ENCODE data around the gene PRMT5. TPM values are rescaled to one million over a fixed set of nuclear protein-coding genes. Genes with fewer than 3 reads are reported as not detected.

PRMT5 gene
- total and polyA plus RNA-seq, 4 donors, result 19.2 to 56.5 (median 50.2) TPM

- H3K27me3 ChIP-seq (ENCODE audit: control insufficient read depth in 3 of 3, insufficient read depth in 3 of 3, low read length in 2 of 3), result no peaks in the 10 kb centered on the region
- no peak overlapping the region for H3K27ac ChIP-seq (ENCODE audit: low read depth in 1 of 2, low read length in 1 of 2)
- no peak for TF ChIP-seq CTCF (IDR thresholded peaks at IDR 0.05; ENCODE audit: control extremely low read depth, extremely low read depth)
- ATAC-seq (ENCODE audit: insufficient read depth, low FRiP score) (no peak), DNase-seq (no peak)
- no peaks in the 10 kb centered on the region for H3K9me3 ChIP-seq (ENCODE audit: control insufficient read depth in 4 of 4, insufficient read depth in 3 of 4, low read length in 3 of 4)
- peaks cover 32 to 49% (median 40%) of the 10 kb centered on the region in 4 donors for H3K36me3 ChIP-seq (ENCODE audit: control insufficient read depth in 4 of 4, insufficient read depth in 4 of 4, low read length in 4 of 4)
- H3K4me1 ChIP-seq (ENCODE audit: control insufficient read depth in 5 of 5, insufficient read depth in 5 of 5, low read length in 5 of 5), result peaks cover 0 to 15% (median 6%) of the 10 kb centered on the region in 5 donors
- H3K9ac ChIP-seq (ENCODE audit: insufficient read depth in 1 of 2, low read length in 2 of 2), result no peak overlapping the region
- 95 to 96% methylated on average over 5 of the region's 5 CpGs for WGBS, 2 donors
- no peak overlapping the region for H3K4me3 ChIP-seq
Observed at GRCh38 chr14:22923746-22924145, 5.4 kb downstream of the PRMT5 start.

- 80 to 87% methylated on average over 2 of the region's 2 CpGs for WGBS, 2 donors
- DNase-seq, result no peak
- Histone ChIP-seq H3K4me1 (ENCODE audit: control insufficient read depth in 5 of 5, insufficient read depth in 5 of 5, low read length in 5 of 5) (peaks cover 0 to 10% (median 6%) of the 10 kb centered on the region in 5 donors), H3K9me3 (ENCODE audit: control insufficient read depth in 4 of 4, insufficient read depth in 3 of 4, low read length in 3 of 4) (no peaks in the 10 kb centered on the region), H3K27me3 (ENCODE audit: control insufficient read depth in 3 of 3, insufficient read depth in 3 of 3, low read length in 2 of 3) (no peaks in the 10 kb centered on the region), H3K9ac (ENCODE audit: insufficient read depth in 1 of 2, low read length in 2 of 2) (no peak overlapping the region), H3K27ac (ENCODE audit: low read depth in 1 of 2, low read length in 1 of 2) (no peak overlapping the region), H3K36me3 (ENCODE audit: control insufficient read depth in 4 of 4, insufficient read depth in 4 of 4, low read length in 4 of 4) (peaks cover 32 to 52% (median 40%) of the 10 kb centered on the region in 4 donors), H3K4me3 (no peak overlapping the region)
- no peak for ATAC-seq (ENCODE audit: insufficient read depth, low FRiP score)
- no peak for TF ChIP-seq CTCF (IDR thresholded peaks at IDR 0.05; ENCODE audit: control extremely low read depth, extremely low read depth)
Observed at GRCh38 chr14:22922294-22922693, 6.9 kb downstream of the PRMT5 start.

- no peak for DNase-seq
- H3K27ac ChIP-seq (ENCODE audit: low read depth in 1 of 2, low read length in 1 of 2), result no peak overlapping the region
- no peak for TF ChIP-seq CTCF (IDR thresholded peaks at IDR 0.05; ENCODE audit: control extremely low read depth, extremely low read depth)
- no peaks in the 10 kb centered on the region for H3K27me3 ChIP-seq (ENCODE audit: control insufficient read depth in 3 of 3, insufficient read depth in 3 of 3, low read length in 2 of 3)
- 92 to 96% methylated on average over 6 of the region's 6 CpGs for WGBS, 2 donors
- no peak for ATAC-seq (ENCODE audit: insufficient read depth, low FRiP score)
- H3K4me1 ChIP-seq (ENCODE audit: control insufficient read depth in 5 of 5, insufficient read depth in 5 of 5, low read length in 5 of 5), result peaks cover 0 to 13% (median 6%) of the 10 kb centered on the region in 5 donors
- no peak overlapping the region for H3K9ac ChIP-seq (ENCODE audit: insufficient read depth in 1 of 2, low read length in 2 of 2)
- H3K9me3 ChIP-seq (ENCODE audit: control insufficient read depth in 4 of 4, insufficient read depth in 3 of 4, low read length in 3 of 4), result no peaks in the 10 kb centered on the region
- no peak overlapping the region for H3K4me3 ChIP-seq
- H3K36me3 ChIP-seq (ENCODE audit: control insufficient read depth in 4 of 4, insufficient read depth in 4 of 4, low read length in 4 of 4), result peaks cover 27 to 43% (median 36%) of the 10 kb centered on the region in 4 donors
Observed at GRCh38 chr14:22920697-22921096, 8.5 kb downstream of the PRMT5 start.

GRCh38 chr14:22919601-22919921 is 9.6 kb downstream of the PRMT5 start:
- TF ChIP-seq CTCF (IDR thresholded peaks at IDR 0.05; ENCODE audit: control extremely low read depth, extremely low read depth), result no peak
- ATAC-seq (ENCODE audit: insufficient read depth, low FRiP score) (peak; percentile 2), DNase-seq (no peak)
- Histone ChIP-seq H3K9me3 (ENCODE audit: control insufficient read depth in 4 of 4, insufficient read depth in 3 of 4, low read length in 3 of 4) (no peaks in the 10 kb centered on the region), H3K27me3 (ENCODE audit: control insufficient read depth in 3 of 3, insufficient read depth in 3 of 3, low read length in 2 of 3) (no peaks in the 10 kb centered on the region), H3K4me3 (peak overlapping the region; percentile 40), H3K36me3 (ENCODE audit: control insufficient read depth in 4 of 4, insufficient read depth in 4 of 4, low read length in 4 of 4) (peaks cover 23 to 43% (median 31%) of the 10 kb centered on the region in 4 donors), H3K9ac (ENCODE audit: insufficient read depth in 1 of 2, low read length in 2 of 2) (peak overlapping the region; percentile 64 to 92), H3K27ac (ENCODE audit: low read depth in 1 of 2, low read length in 1 of 2) (peak overlapping the region; percentile 72 to 91), H3K4me1 (ENCODE audit: control insufficient read depth in 5 of 5, insufficient read depth in 5 of 5, low read length in 5 of 5) (peaks cover 0 to 13% (median 6%) of the 10 kb centered on the region in 5 donors)
- WGBS, 2 donors, result 5 to 9% methylated on average over 10 of the region's 10 CpGs

All from lung (tissue), 12 donors.